ENCODE results near the gene B3GALT4.

Gene B3GALT4

DNA sequence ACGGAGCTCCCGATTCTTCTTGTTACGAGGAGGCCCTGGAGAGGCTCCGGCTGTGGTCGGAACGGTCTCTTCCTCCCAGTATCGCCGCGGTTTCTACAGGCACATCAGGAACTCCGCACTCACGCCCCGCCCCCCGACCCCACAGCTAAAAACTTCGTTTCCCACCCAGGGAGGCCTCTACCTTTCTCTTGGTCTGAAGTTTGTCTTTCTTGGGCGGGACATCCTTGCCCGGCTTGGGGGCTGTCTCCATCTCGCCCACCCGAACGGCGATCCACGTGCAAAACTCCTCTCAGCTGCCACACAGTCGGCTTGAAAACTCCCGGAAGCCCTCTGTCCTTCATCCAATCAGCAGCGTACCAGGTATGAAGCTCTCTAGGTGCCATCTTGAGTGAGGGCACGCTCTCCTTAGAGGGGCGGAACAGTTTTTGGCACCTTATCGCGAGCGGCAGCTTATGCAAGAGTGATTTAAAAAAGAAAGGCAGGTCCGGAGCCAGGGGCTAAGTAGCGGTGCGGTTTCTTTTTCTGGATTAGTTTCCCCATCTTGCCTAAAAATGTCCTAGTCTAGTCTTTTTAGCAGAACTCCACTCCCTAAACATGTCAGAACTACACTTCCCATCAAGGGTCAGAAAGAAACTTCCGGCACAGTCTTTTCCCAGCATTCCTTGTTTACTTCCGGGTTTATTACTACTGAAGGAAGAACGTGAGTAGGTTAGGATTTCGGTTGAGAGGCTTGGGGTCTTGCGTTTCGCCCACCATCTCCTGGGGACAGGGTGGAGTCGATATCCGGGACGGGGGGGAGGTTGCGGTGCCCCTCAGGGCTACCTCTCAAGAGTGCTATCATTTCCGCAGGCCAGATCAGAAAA lies 12.2 kb downstream of the B3GALT4 start, which contains the start of the genes PFDN6 and WDR46:
TSS of gene PFDN6 (plus strand) at position 681 of the 863 bp plus-strand sequence. CDS start 256 bp downstream, outside the sequence.
TSS of gene WDR46 (minus strand) at position 319 of the 863 bp plus-strand sequence. CDS start at position 250, 69 bp downstream.
- DNase-seq (peak; percentile 77 to 87 (median 82)), ATAC-seq (replicated peaks) (peak; percentile 95)
- no peaks in the 10 kb centered on the region for H3K27me3 Mint-ChIP-seq
- H3K4me3 Mint-ChIP-seq = peak within 1 kb of the TSS; percentile 88 to 96
- H3K27ac Mint-ChIP-seq = peak within 1 kb of the TSS; percentile 93 to 95
- no peaks in the 10 kb centered on the region for H3K9me3 Mint-ChIP-seq
- H3K4me1 Mint-ChIP-seq (ENCODE audit: low read depth in 2 of 2) = peaks cover 36 to 37% of the 10 kb centered on the region in 2 donors
- H3K36me3 Mint-ChIP-seq (ENCODE audit: insufficient read depth) = peaks cover 36% of the 10 kb centered on the region

DNA sequence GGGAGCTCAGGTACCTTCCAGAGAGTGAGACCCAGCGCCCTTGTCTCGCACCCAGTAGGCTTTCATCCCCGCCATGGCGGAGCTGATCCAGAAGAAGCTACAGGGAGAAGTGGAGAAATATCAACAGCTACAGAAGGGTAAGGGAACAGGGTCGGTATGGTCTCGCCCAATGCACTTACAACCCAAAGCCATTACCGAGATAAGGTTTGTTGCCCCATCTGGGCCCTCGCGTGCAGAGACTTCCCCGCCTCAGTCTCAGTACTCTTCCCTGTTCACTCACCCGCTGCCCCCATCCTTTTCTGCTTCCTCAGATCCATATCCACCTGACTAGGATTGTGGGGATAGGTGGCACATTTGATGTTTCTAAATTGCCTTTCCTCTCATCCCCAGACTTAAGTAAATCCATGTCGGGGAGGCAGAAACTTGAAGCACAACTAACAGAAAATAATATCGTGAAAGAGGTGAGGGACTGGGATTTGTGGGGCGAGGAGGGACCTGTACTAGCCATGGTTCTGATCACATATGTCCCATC lies 12.9 kb downstream of the B3GALT4 start:
- H3K36me3 Mint-ChIP-seq (ENCODE audit: insufficient read depth) = peaks cover 35% of the 10 kb centered on the region
- H3K9me3 Mint-ChIP-seq = no peaks in the 10 kb centered on the region
- peaks cover 36 to 37% of the 10 kb centered on the region in 2 donors for H3K4me1 Mint-ChIP-seq (ENCODE audit: low read depth in 2 of 2)
- H3K4me3 Mint-ChIP-seq = peak overlapping the region; percentile 88 to 96
- no peak for DNase-seq
- peak; percentile 3 for ATAC-seq (replicated peaks)
- no peaks in the 10 kb centered on the region for H3K27me3 Mint-ChIP-seq
- H3K27ac Mint-ChIP-seq = peak overlapping the region; percentile 93 to 95

GRCh38 chr6:33290459-33290858 lies 13.5 kb downstream of the B3GALT4 start:
- Mint-ChIP-seq H3K9me3 (no peaks in the 10 kb centered on the region), H3K4me3 (peak overlapping the region; percentile 88 to 96), H3K36me3 (ENCODE audit: insufficient read depth) (peaks cover 41% of the 10 kb centered on the region), H3K27ac (peak overlapping the region in 1 of 2 donors; percentile 93), H3K27me3 (no peaks in the 10 kb centered on the region), H3K4me1 (ENCODE audit: low read depth in 2 of 2) (peaks cover 36 to 37% of the 10 kb centered on the region in 2 donors)
- DNase-seq (no peak), ATAC-seq (replicated peaks) (no peak)

DNA sequence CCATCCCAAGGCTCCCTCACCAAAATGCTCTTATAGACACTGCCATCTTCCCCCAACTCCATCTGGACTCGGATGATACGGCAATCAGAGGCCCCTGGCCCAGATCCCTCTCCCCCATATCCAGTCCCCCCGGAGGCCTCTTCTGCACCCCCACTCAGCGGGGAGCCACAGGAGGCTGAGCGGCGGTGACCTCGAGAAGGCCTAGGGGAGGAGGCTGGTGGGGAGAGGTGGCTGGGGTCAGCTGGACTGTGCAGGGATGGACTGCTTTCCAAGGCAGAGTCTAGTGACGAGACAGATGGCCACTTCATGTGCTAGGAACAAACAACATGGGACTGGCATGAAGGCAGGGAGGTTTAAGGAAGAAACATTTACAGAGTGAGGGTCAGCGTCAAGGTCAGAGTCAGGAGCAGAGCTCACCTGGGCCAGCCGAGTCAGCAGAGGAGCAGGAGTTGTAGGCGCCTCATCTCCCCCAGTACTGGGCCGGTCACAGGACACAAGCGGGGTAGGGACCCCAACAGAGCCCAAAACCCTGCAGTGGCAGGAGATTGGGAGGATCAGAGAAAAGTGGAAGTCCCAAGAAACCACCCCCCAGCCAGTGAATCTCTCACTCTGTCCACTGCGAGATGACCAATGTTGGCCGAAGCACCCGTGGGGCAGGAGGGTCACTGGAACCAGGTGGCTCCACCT lies 16.2 kb downstream of the B3GALT4 start:
- no peaks in the 10 kb centered on the region for H3K27me3 Mint-ChIP-seq
- H3K4me1 Mint-ChIP-seq (ENCODE audit: low read depth in 2 of 2) = peaks cover 32 to 46% of the 10 kb centered on the region in 2 donors
- H3K36me3 Mint-ChIP-seq (ENCODE audit: insufficient read depth) = peaks cover 51% of the 10 kb centered on the region
- H3K27ac Mint-ChIP-seq = no peak overlapping the region
- H3K4me3 Mint-ChIP-seq = no peak overlapping the region
- ATAC-seq (replicated peaks) = no peak
- no peaks in the 10 kb centered on the region for H3K9me3 Mint-ChIP-seq
- DNase-seq = no peak

- H3K36me3 Mint-ChIP-seq (ENCODE audit: insufficient read depth) = peaks cover 58% of the 10 kb centered on the region
- H3K27me3 Mint-ChIP-seq = no peaks in the 10 kb centered on the region
- no peak overlapping the region for H3K4me3 Mint-ChIP-seq
- ATAC-seq (replicated peaks) = no peak
- peaks cover 27 to 44% of the 10 kb centered on the region in 2 donors for H3K4me1 Mint-ChIP-seq (ENCODE audit: low read depth in 2 of 2)
- DNase-seq = no peak
- H3K9me3 Mint-ChIP-seq = no peaks in the 10 kb centered on the region
- no peak overlapping the region for H3K27ac Mint-ChIP-seq
These were observed 17.3 kb downstream of the B3GALT4 start for GRCh38 chr6:33294086-33294823.

- no peaks in the 10 kb centered on the region for H3K9me3 Mint-ChIP-seq
- peaks cover 70% of the 10 kb centered on the region for H3K36me3 Mint-ChIP-seq (ENCODE audit: insufficient read depth)
- H3K4me3 Mint-ChIP-seq = no peak overlapping the region
- H3K4me1 Mint-ChIP-seq (ENCODE audit: low read depth in 2 of 2) = peaks cover 27 to 42% of the 10 kb centered on the region in 2 donors
- H3K27me3 Mint-ChIP-seq = no peaks in the 10 kb centered on the region
- ATAC-seq (replicated peaks) (no peak), DNase-seq (no peak)
- H3K27ac Mint-ChIP-seq = no peak overlapping the region
These were observed 18.9 kb downstream of the B3GALT4 start for GRCh38 chr6:33295621-33296369.

- H3K4me1 Mint-ChIP-seq (ENCODE audit: low read depth in 2 of 2) = peaks cover 23 to 41% of the 10 kb centered on the region in 2 donors
- no peaks in the 10 kb centered on the region for H3K27me3 Mint-ChIP-seq
- ATAC-seq (replicated peaks) (no peak), DNase-seq (no peak)
- H3K9me3 Mint-ChIP-seq = no peaks in the 10 kb centered on the region
- peaks cover 74% of the 10 kb centered on the region for H3K36me3 Mint-ChIP-seq (ENCODE audit: insufficient read depth)
- peak overlapping the region; percentile 97 to 98 for H3K4me3 Mint-ChIP-seq
- H3K27ac Mint-ChIP-seq = peak overlapping the region; percentile 69 to 98
These were observed 20.0 kb downstream of the B3GALT4 start for GRCh38 chr6:33296797-33297405.

DNA sequence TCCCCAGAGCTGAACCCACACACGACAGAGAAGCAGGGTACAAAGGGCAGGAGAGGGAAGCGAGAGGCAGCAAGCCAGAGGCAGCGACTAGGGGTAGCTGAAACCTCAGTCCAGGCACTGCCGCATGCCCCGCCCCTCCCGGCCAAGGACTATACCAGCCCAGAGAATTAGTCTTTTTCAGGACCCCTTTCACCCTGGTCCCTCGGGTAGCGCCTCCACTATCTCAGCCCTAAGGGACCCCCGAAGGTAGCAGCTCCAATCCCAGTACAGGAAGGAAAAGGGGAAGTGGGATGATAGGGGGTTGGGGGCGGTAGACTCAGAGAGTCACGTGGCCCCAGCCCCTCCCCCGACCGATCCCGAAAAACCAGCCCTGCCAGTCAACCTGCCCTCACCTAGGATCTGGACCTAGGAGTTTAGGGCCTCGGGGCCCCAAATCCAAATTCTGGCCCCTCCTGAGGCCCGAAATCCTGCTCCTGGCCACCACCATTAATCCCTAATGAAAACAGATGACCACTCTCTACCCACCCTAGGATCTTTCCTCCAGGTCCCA lies 20.6 kb downstream of the B3GALT4 start:
- H3K4me3 Mint-ChIP-seq = peak overlapping the region; percentile 97 to 98
- H3K9me3 Mint-ChIP-seq = no peaks in the 10 kb centered on the region
- H3K27me3 Mint-ChIP-seq = no peaks in the 10 kb centered on the region
- ATAC-seq (replicated peaks) (no peak), DNase-seq (no peak)
- H3K4me1 Mint-ChIP-seq (ENCODE audit: low read depth in 2 of 2) = peaks cover 23 to 41% of the 10 kb centered on the region in 2 donors
- peak overlapping the region; percentile 97 to 98 for H3K27ac Mint-ChIP-seq
- H3K36me3 Mint-ChIP-seq (ENCODE audit: insufficient read depth) = peaks cover 77% of the 10 kb centered on the region

- Mint-ChIP-seq H3K4me1 (ENCODE audit: low read depth in 2 of 2) (peaks cover 23 to 41% of the 10 kb centered on the region in 2 donors), H3K27me3 (no peaks in the 10 kb centered on the region), H3K27ac (peak overlapping the region; percentile 97 to 98), H3K36me3 (ENCODE audit: insufficient read depth) (peaks cover 81% of the 10 kb centered on the region), H3K9me3 (no peaks in the 10 kb centered on the region), H3K4me3 (peak overlapping the region; percentile 97 to 98)
- DNase-seq = peak; percentile 44 to 54 (median 50)
- ATAC-seq (replicated peaks) = peak; percentile 23
These were observed 21.2 kb downstream of the B3GALT4 start for GRCh38 chr6:33297956-33298772.

DNA sequence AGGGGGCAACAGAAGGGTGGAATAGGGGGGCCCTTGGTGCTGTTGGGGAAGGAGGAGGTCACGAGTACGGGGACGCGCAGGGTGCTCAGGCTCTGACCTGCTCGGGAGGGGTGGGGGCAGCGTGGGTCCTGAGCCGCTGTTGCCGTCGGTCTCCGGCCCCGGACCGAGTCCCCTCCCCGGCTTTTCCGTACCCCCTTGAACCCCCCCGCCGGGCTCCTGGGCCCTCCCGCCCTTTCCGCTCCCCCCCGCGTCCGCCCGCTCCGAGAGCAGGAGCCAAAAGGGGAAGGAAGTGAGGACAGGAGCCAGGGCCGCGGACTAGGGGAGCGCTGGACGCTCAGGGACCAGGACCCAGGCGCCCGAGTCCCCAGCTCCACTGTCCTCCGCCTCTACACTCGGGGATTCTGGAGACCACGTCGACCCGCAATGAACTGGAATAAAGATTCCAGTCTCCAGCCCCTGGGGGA lies 21.9 kb downstream of the B3GALT4 start, which contains the start of gene RGL2:
TSS of gene RGL2 (minus strand) at position 170 of the 464 bp plus-strand sequence. CDS start 332 bp downstream, outside the sequence.
- H3K36me3 Mint-ChIP-seq (ENCODE audit: insufficient read depth) = peaks cover 85% of the 10 kb centered on the region
- ATAC-seq (replicated peaks) (peak; percentile 27), DNase-seq (peak in 2 of 3 experiments; percentile 38 to 43)
- H3K27me3 Mint-ChIP-seq = no peaks in the 10 kb centered on the region
- H3K4me1 Mint-ChIP-seq (ENCODE audit: low read depth in 2 of 2) = peaks cover 25 to 41% of the 10 kb centered on the region in 2 donors
- H3K4me3 Mint-ChIP-seq = peak within 1 kb of the TSS; percentile 97 to 98
- H3K9me3 Mint-ChIP-seq = no peaks in the 10 kb centered on the region
- peak within 1 kb of the TSS; percentile 97 to 98 for H3K27ac Mint-ChIP-seq
